GM19468 (cell line): ENCODE measurements around the gene ZNF595.
"Not testable (repeated sequence)": the region's sequence is repeated elsewhere in the genome, so short reads cannot be mapped to it uniquely, and the experiment has no call there.

ENCODE experiments used
- ATAC-seq: cut with Tn5 transposase; IDR thresholded peaks from one replicate; pipeline ENCODE4 v1.9.1; 2021; ENCODE audit warnings: mild to moderate bottlenecking, moderate library complexity, moderate number of reproducible peaks; ENCODE audit not compliant: unreplicated experiment; ENCODE audit errors: extremely low read depth

The ZNF595 gene

DNA sequence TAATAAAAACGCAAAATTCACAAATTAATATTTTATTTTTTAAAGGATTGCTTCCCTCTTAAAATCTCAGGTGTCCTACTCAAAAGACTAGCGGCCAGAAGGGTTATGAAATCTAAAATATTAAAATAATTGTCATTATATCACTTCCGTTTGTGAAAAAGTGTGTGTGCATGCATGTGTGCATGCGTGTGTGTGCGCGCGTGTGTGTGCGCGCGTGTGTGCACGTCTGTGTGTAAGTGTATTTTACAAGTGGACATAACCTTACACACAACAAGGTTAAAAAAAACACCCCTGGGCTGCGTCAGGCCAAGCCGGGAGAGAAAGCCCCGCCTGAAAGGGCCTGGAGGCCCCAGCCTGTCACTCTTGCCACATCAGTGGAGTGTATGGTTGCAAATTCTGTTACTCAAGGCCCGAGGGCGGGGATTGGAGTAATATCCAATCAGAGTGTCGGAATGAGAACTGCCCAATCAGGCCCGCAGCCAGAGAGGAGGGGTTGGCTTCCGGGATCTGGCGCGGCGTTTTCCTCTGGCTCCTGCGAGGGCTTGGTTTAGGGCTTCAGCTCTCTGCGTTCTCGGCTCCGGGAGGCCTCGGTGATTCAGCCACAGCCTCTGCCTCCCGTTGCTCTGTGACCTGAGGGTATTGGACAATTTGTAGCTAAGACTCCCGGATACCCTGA, at the start of gene ZNF595:
ZNF595 (plus strand) TSS at position 518 of the 676 bp plus-strand sequence. CDS start 168 bp downstream, outside the sequence.
- not testable (repeated sequence) for ATAC-seq

DNA sequence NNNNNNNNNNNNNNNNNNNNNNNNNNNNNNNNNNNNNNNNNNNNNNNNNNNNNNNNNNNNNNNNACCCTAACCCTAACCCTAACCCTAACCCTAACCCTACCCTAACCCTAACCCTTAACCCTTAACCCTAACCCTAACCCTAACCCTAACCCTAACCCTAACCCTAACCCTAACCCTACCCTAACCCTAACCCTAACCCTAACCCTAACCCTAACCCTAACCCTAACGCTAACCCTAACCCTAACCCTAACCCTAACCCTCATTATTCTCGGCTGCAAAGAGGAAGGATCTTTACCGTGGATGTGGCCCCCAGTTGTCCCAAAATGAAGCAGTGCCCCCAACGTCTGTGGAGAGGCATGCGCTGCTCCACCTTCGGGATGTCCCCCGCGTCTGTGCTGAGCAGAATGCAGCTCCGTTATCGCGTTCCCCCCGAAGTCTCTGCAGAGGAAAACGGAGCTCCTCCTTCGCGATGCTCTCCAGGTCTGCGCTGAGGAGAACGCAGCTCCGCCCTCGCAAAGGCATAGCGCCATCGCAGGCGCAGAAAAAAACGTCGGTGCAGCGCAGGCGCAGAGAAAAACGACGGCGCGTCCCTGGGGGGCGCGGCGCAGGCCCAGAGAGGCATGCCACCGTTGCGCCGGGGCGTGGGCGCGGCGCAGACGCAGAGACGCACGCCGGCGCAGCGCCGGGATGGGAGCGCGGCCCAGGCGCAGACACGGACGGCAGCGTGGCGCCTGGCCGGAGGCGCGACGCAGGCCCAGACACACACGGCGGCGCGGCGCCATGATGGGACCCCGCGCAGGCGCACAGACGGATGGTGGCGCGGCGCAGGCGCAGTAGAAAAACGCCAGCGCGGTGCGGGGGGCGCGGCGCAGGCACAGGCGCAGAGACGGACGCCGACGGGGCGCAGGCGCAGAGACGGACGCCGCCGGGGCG, 42.9 kb upstream of the ZNF595 start:
- not testable (repeated sequence) for ATAC-seq

DNA sequence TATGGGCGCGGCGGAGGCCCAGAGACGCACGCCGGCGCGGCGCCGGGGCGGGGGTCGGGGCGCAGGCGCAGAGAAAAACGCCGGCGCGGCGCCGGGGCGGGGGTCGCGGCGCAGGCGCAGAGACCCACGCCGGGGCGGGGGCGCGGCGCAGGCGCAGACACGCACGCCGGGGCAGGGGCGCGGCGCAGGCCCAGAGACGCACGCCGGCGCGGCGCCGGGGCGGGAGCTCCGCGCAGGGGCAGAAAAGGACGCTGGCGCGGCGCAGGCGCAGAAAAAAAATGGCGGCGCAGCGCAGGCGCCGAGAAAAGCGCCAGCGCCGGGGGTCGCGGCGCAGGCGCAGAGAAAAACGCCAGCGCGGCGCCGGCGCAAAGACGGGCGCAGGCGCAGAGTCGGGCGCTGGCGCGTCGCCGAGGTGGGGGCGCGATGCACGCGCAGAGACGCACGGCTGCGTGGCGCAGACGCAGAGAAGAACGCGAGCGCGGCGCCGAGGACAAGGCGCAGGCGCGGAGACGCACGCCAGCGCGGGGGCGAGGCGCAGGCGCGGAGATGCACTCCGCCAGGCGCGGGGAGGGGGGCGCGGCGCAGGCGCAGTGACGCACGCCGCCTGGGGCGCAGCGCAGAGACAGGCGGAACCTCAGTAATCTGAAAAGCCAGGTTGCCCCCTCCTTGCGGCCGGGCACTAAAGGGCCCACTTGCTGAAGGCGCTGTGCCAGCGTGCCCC, 41.9 kb upstream of the ZNF595 start:
- ATAC-seq, result not testable (repeated sequence)

DNA sequence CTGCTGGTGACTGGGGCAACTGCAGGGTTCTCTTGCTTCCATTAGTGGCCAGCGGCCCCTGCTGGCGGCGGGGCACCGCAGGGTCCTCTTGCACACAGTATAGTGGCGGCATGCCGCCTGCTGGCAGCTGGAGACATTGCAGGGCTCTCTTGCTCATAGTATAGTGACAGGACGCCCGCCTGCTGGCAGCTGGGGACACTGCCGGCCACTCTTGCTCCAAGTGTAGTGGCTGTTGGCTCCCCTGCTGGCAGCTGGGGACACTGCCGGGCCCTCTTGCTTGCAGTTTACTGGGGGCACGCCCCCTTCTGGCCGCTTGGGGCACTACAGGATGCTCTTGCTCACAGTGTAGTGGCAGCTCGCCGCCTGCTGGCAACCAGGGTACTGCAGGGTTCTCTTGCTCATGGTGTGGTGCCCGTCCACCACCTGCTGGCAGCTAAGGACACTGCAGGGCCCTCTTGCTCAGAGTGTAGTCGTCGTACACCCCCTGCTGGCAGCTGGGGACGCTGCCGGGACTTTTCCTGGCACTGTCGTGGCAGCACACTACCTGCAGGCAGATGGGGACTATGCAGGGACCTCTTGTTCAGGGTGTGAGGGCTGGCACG, 41.2 kb upstream of the ZNF595 start:
- ATAC-seq, result not testable (repeated sequence)

DNA sequence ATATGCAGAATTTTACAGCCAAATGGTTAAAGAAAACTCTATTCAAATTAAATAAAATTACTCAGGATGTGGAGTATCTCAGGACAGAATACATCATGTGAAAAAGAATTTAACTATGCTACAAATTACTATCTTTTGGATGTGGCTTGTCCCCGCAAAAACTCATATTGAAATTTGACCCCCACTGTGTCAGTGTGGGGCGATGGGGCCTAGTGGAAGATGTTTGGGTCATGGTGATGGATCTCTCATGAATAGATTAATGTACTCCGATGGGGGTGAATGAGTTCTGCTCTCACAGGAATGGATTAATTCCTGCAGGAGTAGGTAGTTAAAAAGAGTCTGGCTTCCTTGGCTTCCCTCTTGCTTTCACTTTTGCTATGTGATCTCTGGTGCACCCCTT, 35.0 kb upstream of the ZNF595 start:
- ATAC-seq, result not testable (repeated sequence)

DNA sequence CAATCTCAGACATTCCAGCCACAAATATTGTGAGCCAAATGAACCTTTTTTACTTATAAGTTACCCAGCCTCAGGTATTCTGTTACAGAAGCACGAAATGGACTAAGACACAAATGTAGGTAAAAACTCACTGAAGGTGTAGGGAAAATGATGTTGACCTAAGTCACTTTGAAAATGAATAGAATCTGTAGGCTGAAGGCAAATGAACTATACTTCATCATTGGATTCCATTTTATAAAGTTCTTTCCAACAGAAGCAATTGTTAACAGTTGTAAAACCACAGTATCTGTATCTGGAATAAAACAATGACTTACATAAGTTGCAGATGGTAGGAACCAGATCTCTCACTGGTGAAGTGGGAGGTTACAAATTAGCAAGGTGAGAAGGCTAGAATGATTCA, 34.5 kb upstream of the ZNF595 start:
- not testable (repeated sequence) for ATAC-seq

DNA sequence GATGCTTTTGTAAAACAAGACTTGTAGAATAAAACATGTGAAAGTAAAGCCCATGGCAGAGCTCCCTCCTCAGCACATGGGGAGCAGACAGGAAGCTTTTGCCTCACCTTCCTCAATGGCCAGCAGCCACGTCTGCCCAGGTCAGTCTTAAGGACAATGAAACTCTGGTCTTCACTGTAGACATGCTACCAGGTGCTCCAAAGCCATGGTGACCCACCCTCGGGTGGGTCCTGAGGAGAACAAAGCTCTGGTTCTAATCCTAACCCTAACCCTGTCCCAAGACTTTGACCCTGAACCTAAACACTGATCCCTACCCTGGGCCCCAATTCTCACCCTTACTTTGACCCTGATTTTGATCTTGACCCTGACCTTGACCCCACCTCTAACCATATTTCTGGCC, 30.2 kb upstream of the ZNF595 start:
- ATAC-seq, result not testable (repeated sequence)

DNA sequence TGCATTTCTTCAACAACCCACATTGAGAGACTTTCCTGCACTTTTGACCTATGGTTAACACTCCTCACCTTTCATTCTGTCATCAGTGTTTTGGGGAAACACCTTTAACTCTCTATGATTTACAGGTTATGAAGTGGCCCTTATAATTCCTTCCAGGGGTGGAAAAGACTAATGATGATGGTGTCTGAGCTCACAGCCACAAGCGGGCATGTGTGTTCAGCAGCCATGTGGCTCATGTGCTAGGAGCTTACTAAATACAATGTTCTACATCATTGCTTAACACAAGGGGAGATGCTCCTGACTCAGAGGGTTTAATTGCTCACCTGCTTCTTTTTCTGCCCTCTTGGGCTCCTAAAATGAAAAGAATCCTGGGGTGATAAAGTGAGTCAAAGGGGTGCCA, 28.8 kb upstream of the ZNF595 start:
- not testable (repeated sequence) for ATAC-seq

DNA sequence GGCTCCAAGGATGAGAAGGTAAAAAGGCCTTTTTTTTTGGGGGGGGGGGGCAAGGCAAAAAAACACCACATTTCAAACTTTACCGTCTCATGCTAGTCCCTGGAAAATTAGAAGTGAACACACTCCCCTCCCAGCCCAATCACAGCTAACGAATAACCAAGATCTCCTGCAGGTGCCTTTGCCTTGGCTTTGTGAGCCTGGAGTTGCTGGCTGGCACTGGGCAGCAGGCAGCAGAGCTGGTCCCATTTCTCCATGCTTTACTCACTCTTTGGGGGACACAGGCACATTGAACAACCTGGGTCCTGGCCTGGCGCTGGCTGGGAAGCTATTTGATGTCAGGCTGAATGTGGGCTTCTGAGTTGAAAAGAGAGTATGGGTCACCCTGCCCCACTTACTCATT, 25.6 kb upstream of the ZNF595 start:
- ATAC-seq, result not testable (repeated sequence)

DNA sequence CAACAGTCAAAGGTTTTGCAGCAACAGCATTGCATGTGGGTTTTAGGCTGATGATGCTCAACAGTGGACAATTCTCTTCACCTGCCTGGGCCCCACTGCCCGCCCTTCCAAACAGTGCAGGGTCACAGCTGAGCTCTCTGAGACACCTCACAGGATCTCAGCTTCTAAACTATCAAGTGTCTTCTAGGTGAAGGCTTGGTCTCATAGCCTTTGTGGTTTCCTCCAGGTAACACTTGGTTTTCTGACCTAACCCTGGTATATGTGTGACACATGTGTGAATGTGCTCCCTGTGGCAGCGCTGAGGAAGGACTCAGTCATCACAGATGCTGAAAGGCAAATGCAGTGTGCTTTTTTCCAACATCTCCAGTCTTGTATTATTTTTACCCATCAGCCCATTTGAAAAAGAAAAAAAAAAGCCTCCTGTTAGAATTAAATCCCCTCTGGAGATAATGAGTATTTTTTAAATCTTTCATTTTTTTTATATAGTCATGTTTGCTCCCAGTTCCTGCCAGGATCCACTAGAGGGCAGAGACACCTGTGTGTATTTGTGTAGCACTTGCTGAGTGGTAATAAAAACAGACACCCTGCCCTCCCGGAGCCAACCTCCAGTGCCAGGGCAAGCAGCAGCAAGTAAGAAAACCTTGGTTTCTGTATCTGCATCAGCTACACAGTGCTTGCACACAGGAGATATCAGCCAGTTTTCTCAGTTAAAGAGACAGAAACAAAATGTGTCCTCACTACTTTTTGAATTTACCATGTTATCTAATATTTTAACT, 24.2 kb upstream of the ZNF595 start:
- ATAC-seq, result not testable (repeated sequence)

DNA sequence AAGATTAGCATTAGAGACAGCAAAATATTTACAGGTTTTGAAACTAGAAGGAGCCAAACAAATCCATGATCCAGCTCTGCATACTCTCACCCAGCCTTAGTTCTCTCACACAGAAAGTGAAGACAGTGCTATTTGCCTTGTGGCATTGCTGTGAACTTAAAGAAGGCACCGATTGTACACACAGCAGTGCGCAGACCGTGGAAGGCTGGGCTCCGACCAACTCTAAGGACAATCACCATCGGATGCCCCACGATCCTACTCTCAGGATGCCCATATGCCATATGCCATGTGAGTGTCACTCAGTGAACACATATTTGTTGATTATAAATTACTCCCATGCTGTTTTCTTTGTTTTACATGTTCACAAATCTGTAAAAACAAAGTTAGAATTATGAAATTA, 19.8 kb upstream of the ZNF595 start:
- not testable (repeated sequence) for ATAC-seq

DNA sequence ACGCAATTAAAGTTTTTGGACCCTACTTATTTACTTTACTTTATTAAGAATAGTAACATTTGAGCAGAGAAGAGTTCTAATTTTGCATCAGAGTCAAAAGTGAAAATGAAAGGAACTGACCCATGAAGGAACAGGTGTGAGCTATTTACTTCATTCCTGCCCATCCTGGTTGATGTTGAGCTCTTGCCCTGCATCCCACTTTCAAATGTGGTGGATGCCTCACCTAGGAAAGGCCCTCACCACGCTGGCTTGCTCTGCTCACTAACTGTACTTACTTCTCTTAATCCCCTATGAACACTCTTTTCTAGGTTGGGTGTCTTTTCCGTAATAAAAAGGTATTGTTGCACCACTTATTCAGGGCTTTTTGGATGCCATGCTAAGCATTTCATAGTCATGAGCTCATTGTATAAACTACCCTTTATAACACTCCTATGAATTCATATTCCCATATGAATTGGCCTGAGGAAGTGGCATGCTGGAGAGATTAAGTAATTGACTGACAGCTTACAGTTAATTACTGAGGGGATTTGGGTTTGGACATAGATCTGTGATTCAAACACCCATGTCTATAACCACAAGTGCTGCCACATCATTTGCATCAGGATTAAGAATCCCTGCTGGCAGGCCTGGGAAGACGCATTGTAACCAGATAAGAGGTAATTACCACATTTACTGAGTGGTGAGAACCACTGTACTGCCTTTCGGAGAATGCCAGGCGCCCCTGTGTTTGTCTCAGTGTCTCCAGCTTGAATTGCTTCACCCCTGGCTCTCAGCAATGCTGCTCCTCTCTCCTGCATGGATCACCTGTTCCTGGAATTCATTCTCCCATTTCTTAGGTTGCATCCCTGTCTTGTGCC, 16.3 kb upstream of the ZNF595 start:
- ATAC-seq, result not testable (repeated sequence)

DNA sequence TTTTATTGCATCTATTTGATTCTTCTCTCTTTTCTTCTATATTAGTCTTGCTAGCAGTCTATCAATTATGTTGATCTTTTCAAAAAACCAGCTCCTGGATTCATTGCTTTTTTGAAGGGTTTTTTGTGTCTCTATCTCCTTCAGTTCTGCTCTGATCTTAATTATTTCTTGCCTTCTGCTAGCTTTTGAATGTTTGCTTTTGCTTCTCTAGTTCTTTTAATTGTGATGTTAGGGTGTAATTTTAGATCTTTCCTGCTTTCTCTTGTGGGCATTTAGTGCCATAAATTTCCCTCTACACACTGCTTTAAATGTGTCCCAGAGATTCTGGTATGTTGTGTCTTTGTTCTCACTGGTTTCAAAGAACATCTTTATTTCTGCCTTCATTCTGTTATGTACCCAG, 14.9 kb upstream of the ZNF595 start:
- not testable (repeated sequence) for ATAC-seq

DNA sequence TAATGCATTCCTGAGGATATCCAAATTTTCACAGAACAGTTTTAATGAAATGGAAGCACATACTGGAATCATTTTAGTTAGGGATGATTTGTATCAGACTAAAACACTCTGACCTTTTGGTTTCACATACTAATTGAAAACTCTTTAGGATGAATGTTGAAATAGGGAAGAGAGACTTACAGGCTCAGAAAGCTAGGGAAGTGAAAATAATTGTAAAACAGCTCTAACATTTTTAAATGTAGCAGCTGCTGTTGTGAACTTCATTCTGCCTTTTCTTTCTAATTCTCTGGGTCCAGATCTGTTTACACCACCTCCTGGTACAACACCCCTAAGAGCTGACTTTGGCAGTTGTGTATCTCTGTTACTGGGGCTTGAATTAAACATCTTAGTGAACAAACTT, 9.7 kb upstream of the ZNF595 start:
- not testable (repeated sequence) for ATAC-seq

DNA sequence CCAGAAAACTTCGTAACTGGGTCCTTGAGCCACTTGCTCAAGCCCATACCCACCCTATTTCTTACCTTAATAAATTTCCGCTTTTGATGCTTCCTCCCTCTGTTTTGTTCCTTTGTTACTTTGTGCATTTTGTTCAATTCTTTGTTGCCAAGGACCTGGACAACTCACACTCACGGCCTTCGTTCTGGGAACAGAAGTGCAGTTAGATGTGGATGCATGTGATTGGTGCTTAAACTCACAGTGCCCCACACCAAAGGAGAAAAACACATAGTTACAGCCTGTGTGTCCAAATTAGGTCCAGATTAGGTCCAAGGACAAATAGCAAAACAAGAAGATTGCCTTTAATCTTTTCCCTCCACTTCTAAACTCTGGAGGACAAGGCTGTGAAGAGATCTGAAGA, 1.9 kb upstream of the ZNF595 start:
- not testable (repeated sequence) for ATAC-seq

DNA sequence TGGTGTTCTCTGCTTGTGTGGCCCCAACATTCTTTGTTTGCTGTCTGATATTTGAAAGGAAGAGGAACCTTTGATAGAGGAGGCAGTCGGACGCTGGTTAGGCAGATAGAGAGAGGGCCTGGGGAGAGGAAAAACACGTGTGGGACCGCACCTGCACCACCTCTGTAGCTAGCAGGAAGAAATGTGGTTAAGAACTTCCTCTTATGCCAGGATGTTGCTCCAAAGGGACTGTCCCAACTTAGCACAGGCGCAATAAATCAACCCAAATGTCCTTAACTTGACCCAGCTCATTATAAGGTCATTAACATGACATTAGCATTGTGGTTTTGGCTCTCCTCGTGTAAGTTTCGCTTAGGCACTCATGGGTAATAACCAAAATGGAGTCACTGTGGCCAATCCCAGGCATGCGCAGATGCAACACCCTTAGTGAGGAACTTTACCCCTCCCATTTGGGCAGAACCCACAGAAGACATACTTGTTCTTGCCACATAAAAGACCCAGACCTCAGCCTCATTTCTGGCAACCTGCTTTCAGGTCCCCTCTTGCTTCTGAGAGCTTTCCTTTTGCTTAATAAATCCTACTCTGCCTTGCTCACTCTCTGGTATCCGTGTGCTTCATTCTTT, 1.4 kb upstream of the ZNF595 start:
- ATAC-seq, result not testable (repeated sequence)

DNA sequence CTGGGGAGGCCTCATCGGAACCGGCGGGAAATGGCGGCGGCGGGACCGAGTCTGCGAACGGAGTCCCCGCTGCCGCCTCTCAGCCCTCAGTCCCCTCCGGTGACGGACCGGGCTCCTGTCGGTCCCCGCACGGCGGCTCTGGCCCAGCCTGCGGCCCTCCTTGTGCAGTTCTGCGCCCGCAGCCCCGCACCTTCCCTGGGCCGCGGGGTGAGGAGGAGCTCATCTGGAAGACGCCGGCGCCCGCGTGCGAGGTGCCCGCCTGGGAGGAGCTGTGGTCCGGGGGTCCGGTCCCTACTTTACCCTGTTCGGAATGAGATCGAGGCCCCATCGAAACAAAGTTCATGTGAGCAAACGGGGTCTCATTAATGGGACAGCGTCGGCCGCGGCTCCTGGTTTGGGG, 400 bp downstream of the ZNF595 start:
- ATAC-seq, result not testable (repeated sequence)

DNA sequence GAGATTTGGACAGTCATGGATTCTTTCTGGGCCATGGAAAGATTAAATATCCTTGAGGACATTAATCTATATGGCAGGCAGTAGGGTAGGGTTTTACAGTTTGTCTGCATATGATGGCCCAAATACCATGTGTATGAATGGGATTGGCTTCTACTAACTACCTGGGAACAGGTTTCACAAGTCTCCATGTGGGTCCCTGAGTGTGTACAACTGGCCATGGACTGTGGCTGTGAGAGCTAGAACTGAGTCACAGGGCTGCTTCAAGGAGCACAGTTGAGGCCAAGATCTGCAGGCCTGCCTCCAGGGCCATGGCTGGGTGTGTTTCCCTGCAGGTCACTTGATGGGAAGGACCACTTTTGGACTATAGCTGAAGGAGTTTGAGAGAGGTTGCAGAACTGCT, 11.6 kb downstream of the ZNF595 start:
- not testable (repeated sequence) for ATAC-seq
